OCI-LY3 (cell line): ENCODE measurements around the gene PHF10.

ENCODE experiments used
- EZH2phosphoT487 ChIP-seq: fragments of 200-600 bp; shearing (Covaris generic); IDR thresholded peaks from 2 replicates; pipeline ENCODE4 v1.6.1; 2018; ENCODE audit warnings: antibody characterized with exemption, mixed run types, low read depth
- TF ChIP-seq, protein P1 (sequence below): fragments of 200-600, 300-600 bp; sonication (generic); IDR thresholded peaks from 2 replicates; pipeline ENCODE4 v1.5.1; 2014; ENCODE audit warnings: antibody characterized with exemption, low read length, low read depth

DNA sequence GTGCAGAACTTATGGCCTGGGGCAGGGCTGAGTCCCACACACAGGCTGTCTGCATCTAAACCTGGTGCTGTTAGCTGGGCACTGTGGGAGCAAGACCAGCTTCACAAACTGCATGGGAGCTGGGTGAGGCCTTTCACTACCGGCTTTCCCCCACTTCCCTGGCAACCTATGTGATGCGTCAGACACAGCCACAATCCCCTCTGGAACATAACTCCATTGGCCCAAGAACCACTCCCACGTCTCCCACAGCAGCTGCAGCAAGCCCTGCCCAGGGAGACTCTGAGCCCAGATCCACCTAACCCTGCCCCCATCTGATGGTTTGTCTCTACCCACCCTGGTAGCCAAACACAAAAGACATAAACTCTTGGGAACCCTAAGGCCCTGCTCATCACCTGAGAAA, 31.8 kb downstream of the PHF10 start:
- TF ChIP-seq, protein P1, sequence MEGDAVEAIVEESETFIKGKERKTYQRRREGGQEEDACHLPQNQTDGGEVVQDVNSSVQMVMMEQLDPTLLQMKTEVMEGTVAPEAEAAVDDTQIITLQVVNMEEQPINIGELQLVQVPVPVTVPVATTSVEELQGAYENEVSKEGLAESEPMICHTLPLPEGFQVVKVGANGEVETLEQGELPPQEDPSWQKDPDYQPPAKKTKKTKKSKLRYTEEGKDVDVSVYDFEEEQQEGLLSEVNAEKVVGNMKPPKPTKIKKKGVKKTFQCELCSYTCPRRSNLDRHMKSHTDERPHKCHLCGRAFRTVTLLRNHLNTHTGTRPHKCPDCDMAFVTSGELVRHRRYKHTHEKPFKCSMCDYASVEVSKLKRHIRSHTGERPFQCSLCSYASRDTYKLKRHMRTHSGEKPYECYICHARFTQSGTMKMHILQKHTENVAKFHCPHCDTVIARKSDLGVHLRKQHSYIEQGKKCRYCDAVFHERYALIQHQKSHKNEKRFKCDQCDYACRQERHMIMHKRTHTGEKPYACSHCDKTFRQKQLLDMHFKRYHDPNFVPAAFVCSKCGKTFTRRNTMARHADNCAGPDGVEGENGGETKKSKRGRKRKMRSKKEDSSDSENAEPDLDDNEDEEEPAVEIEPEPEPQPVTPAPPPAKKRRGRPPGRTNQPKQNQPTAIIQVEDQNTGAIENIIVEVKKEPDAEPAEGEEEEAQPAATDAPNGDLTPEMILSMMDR = no peak
- no peak for TF ChIP-seq EZH2phosphoT487
